CD4-positive, alpha-beta T cell treated with Interleukin-6 at 100 ng/mL for 8 hours (primary cell): Measurements from ENCODE around the gene GUCA2B.

Experiments
- DNase-seq: peaks from one replicate; pipeline ENCODE4 v3.0.0-alpha.2; 2020; ENCODE audit warnings: mixed read lengths, low spot score

GUCA2B gene

GRCh38 chr1:42142894-42143675, 10.1 kb upstream of the GUCA2B start:
- no peak for DNase-seq

GRCh38 chr1:42143896-42144710, 9.1 kb upstream of the GUCA2B start:
- no peak for DNase-seq

GRCh38 chr1:42144711-42145388, 8.4 kb upstream of the GUCA2B start:
- DNase-seq, result no peak

GRCh38 chr1:42145389-42145716, 7.9 kb upstream of the GUCA2B start:
- no peak for DNase-seq

GRCh38 chr1:42145764-42146625, 7.2 kb upstream of the GUCA2B start:
- no peak for DNase-seq

- peak; percentile 55 for DNase-seq
Measured at GRCh38 chr1:42146626-42147320, 6.4 kb upstream of the GUCA2B start.

- no peak for DNase-seq
Measured at GRCh38 chr1:42148166-42148565, 5.0 kb upstream of the GUCA2B start.

- no peak for DNase-seq
Measured at GRCh38 chr1:42150651-42151050, 2.6 kb upstream of the GUCA2B start.

GRCh38 chr1:42152119-42152518, 1.1 kb upstream of the GUCA2B start:
- no peak for DNase-seq

GRCh38 chr1:42153624-42154023, 414 bp downstream of the GUCA2B start:
- no peak for DNase-seq

GRCh38 chr1:42154685-42155084, 1.5 kb downstream of the GUCA2B start:
- no peak for DNase-seq

- no peak for DNase-seq
Measured at GRCh38 chr1:42155362-42155761, 2.2 kb downstream of the GUCA2B start.

- no peak for DNase-seq
Measured at GRCh38 chr1:42157667-42158066, 4.5 kb downstream of the GUCA2B start.

GRCh38 chr1:42158189-42158588, 5.0 kb downstream of the GUCA2B start:
- no peak for DNase-seq

- DNase-seq, result no peak
Measured at GRCh38 chr1:42162181-42162580, 9.0 kb downstream of the GUCA2B start.

GRCh38 chr1:42163114-42163513, 9.9 kb downstream of the GUCA2B start:
- no peak for DNase-seq

- DNase-seq, result no peak
Measured at GRCh38 chr1:42163536-42164503, 10.6 kb downstream of the GUCA2B start.

- DNase-seq, result no peak
Measured at GRCh38 chr1:42164551-42165420, 11.6 kb downstream of the GUCA2B start, which contains the start of gene GUCA2A. Gene GUCA2A, minus strand, starts transcription at chr1:42164745. Its CDS starts 33 bp downstream, at chr1:42164712.
